ENCODE results near the gene ELMOD1.

ELMOD1 gene

DNA sequence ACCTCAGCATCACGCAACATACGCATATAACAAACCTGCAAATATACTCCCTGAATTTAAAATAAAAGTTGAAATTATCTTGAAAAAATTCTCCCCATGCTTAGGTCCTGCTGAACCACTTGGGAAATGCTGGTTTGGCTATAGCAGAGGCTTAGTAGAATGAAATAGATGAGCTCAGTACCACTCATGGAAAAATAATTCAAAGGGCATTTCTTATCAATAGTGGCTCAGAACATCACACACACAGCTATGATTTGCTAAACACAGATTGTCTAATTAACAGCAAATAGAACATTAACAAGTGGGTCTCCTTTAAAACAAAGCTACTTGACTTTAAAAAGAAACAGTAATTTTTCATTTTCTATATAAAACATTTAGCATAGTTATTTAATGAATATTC is 21.5 kb downstream of the ELMOD1 start:
- Histone ChIP-seq H3K36me3 (ENCODE audit: control insufficient read depth, insufficient read depth, low read length) (no peaks in the 10 kb centered on the region), H3K27me3 (replicated peaks; ENCODE audit: control insufficient read depth, insufficient read depth, low read length) (no peaks in the 10 kb centered on the region), H3K4me3 (replicated peaks; ENCODE audit: low read depth, low read length) (no peak overlapping the region)
- TF ChIP-seq, protein P1, sequence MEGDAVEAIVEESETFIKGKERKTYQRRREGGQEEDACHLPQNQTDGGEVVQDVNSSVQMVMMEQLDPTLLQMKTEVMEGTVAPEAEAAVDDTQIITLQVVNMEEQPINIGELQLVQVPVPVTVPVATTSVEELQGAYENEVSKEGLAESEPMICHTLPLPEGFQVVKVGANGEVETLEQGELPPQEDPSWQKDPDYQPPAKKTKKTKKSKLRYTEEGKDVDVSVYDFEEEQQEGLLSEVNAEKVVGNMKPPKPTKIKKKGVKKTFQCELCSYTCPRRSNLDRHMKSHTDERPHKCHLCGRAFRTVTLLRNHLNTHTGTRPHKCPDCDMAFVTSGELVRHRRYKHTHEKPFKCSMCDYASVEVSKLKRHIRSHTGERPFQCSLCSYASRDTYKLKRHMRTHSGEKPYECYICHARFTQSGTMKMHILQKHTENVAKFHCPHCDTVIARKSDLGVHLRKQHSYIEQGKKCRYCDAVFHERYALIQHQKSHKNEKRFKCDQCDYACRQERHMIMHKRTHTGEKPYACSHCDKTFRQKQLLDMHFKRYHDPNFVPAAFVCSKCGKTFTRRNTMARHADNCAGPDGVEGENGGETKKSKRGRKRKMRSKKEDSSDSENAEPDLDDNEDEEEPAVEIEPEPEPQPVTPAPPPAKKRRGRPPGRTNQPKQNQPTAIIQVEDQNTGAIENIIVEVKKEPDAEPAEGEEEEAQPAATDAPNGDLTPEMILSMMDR (IDR thresholded peaks at IDR 0.05; ENCODE audit: insufficient read depth, low read length, poor library complexity, severe bottlenecking), result no peak
- no peak for DNase-seq (ENCODE audit: extremely low read depth, insufficient read length)

DNA sequence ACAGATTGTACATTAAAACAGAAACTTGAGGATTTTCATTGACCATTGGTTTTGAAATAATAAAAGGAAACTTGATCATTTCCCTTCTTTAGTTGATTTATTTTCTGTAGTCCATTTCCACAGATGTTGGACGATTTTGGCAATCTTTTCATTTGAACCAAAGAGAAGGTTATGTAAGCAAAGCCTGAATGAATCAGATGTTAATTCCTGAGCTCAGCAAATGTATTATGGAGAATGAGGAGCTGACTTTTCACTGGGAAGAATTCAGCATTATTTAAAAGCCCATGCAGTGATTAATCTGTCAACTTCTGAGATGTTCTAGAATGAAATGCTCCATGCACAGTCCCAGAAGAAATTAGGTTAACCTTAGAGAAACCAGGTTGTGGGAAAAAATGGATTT is 29.0 kb downstream of the ELMOD1 start:
- no peaks in the 10 kb centered on the region; the same call in 1 of the 2 replicates for H3K27me3 ChIP-seq (replicated peaks; ENCODE audit: control insufficient read depth, insufficient read depth, low read length)
- TF ChIP-seq, protein P1 (IDR thresholded peaks at IDR 0.05; ENCODE audit: insufficient read depth, low read length, poor library complexity, severe bottlenecking), result no peak
- no peaks in the 10 kb centered on the region for H3K36me3 ChIP-seq (ENCODE audit: control insufficient read depth, insufficient read depth, low read length)
- no peak for DNase-seq (ENCODE audit: extremely low read depth, insufficient read length)
- no peak overlapping the region for H3K4me3 ChIP-seq (replicated peaks; ENCODE audit: low read depth, low read length)

DNA sequence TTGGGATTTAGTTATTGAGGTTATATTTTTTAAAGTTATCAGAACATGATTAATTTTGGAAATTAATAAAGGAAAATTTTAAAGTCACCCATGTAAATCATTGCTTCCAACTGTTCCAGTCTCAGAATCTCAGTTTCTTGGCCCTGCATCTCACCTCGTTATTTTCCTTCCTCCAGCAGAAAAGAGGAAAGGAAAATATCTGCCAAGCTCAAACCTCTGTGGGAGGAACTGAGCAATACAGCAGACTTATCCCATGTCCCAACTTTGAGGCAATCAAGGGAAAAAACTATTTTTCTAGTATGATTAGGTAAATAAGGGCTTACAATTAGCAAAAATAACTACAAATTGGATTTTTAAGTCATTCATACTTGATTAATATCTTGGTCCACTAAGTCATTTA is 30.1 kb downstream of the ELMOD1 start:
- H3K4me3 ChIP-seq (replicated peaks; ENCODE audit: low read depth, low read length), result no peak overlapping the region
- TF ChIP-seq, protein P1 (IDR thresholded peaks at IDR 0.05; ENCODE audit: insufficient read depth, low read length, poor library complexity, severe bottlenecking), result no peak
- H3K27me3 ChIP-seq (replicated peaks; ENCODE audit: control insufficient read depth, insufficient read depth, low read length), result no peaks in the 10 kb centered on the region; the same call in 1 of the 2 replicates
- no peaks in the 10 kb centered on the region for H3K36me3 ChIP-seq (ENCODE audit: control insufficient read depth, insufficient read depth, low read length)
- no peak for DNase-seq (ENCODE audit: extremely low read depth, insufficient read length)

DNA sequence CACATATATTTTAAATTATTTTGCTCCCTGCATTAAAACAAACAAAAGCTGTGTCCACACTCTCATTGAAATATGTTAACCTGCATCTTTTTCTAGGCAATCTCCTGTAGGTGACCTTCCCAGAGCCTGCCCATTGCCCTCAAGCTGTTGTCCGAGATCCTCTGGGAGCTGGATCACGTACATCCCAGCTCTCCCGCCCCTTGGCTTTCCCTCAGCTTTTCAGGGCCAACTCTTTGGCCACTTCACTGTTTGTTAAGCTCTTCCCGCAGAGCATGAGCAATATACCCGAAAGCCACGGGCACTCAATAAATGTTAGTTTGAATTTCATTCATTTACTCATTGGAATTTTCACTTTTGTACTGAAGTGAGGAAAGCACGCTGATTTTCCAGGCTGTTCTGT is 32.2 kb downstream of the ELMOD1 start:
- Histone ChIP-seq H3K27me3 (replicated peaks; ENCODE audit: control insufficient read depth, insufficient read depth, low read length) (no peaks in the 10 kb centered on the region; the same call in 1 of the 2 replicates), H3K36me3 (ENCODE audit: control insufficient read depth, insufficient read depth, low read length) (no peaks in the 10 kb centered on the region), H3K4me3 (replicated peaks; ENCODE audit: low read depth, low read length) (no peak overlapping the region)
- TF ChIP-seq, protein P1 (IDR thresholded peaks at IDR 0.05; ENCODE audit: insufficient read depth, low read length, poor library complexity, severe bottlenecking), result no peak
- no peak for DNase-seq (ENCODE audit: extremely low read depth, insufficient read length)

DNA sequence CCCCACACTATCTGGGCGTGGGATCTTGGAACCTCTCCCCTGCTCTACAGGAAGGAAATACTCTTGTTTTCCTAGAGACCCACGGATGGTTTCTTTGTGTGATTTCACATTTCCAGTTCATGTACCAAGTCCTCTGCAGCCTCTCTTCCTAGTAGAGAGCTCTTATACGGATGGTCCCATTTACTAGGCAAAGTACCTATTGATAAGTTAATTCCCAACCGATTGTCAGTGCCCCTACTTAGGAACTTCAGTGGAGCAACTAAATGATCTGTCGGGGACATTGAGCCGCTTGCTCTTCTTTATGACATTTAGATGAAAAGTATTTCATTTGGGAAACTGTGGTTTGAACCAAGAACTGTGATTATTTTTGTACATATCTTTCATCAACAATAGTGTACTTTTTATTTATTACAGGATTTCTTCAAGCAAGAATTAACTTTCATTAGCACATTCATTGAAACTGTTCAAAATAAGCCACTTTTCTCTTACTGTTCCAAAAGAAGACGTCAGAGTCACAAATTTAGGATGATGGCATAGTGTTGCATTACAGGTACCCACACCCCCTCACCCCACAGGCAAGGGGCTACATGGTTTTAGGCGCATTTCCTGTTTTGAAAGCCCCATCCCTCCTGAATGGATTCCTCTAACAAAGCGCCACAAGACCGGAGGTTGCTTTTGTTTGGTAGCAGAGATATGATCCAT is 34.2 kb downstream of the ELMOD1 start:
- no peaks in the 10 kb centered on the region for H3K36me3 ChIP-seq (ENCODE audit: control insufficient read depth, insufficient read depth, low read length)
- no peaks in the 10 kb centered on the region for H3K27me3 ChIP-seq (replicated peaks; ENCODE audit: control insufficient read depth, insufficient read depth, low read length)
- DNase-seq (ENCODE audit: extremely low read depth, insufficient read length), result no peak
- TF ChIP-seq, protein P1 (IDR thresholded peaks at IDR 0.05; ENCODE audit: insufficient read depth, low read length, poor library complexity, severe bottlenecking), result no peak
- no peak overlapping the region for H3K4me3 ChIP-seq (replicated peaks; ENCODE audit: low read depth, low read length)

DNA sequence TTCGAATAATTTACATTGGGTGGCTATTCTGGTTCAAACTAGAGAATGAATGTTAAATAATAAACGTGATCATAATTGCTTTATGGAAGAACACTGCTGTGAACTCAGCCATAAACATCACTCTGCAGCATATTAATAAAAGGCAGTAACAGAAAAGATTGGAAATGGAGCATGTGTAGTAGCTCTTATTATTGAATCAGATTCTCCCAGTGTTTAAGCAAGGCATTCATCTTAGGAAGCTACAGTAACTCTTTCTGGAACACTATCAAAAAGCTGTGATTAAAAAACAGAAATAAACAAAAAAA is 34.7 kb downstream of the ELMOD1 start:
- H3K36me3 ChIP-seq (ENCODE audit: control insufficient read depth, insufficient read depth, low read length), result no peaks in the 10 kb centered on the region
- TF ChIP-seq, protein P1 (IDR thresholded peaks at IDR 0.05; ENCODE audit: insufficient read depth, low read length, poor library complexity, severe bottlenecking), result no peak
- H3K27me3 ChIP-seq (replicated peaks; ENCODE audit: control insufficient read depth, insufficient read depth, low read length), result no peaks in the 10 kb centered on the region
- H3K4me3 ChIP-seq (replicated peaks; ENCODE audit: low read depth, low read length), result no peak overlapping the region
- DNase-seq (ENCODE audit: extremely low read depth, insufficient read length), result no peak
